Natural killer cell (primary cell): ENCODE measurements around the gene PYGB. TPM values are rescaled to one million over a fixed set of nuclear protein-coding genes. Genes with fewer than 3 reads are reported as not detected.

Experiments
- ATAC-seq, 3 donors: fragments of 150-1000 bp in 2 of 3; fragments of 200-7000 bp in 1 of 3; cut with Tn5 transposase; 1 replicate in 1 of 3; 2 replicates in 2 of 3; pipeline ENCODE4 v1.10.0; 2021; ENCODE audit warnings: mild to moderate bottlenecking in 2 of 3, moderate library complexity in 2 of 3
- DNase-seq, 2 donors: peaks; one replicate each; pipeline versions ENCODE4 v3.0.0 to v3.0.0-alpha.2; 2013 to 2021; ENCODE audit warnings: mixed read lengths in 1 of 2
- H3K27ac ChIP-seq: one replicate; pipeline ENCODE4 v1.5.1; 2013; ENCODE audit warnings: mild to moderate bottlenecking, low read length
- H3K27me3 ChIP-seq: one replicate; pipeline ENCODE4 v1.6.1; 2013; ENCODE audit warnings: low read length; ENCODE audit not compliant: control insufficient read depth, insufficient read depth
- H3K36me3 ChIP-seq: one replicate; pipeline ENCODE4 v1.6.1; 2013; ENCODE audit warnings: low read length; ENCODE audit not compliant: control insufficient read depth, insufficient read depth
- H3K4me1 ChIP-seq: one replicate; pipeline ENCODE4 v1.6.1; 2013; ENCODE audit warnings: low read length; ENCODE audit not compliant: control insufficient read depth, insufficient read depth
- H3K4me3 ChIP-seq: one replicate; pipeline ENCODE4 v1.5.1; 2013; ENCODE audit warnings: low read length
- H3K9me3 ChIP-seq: one replicate; pipeline ENCODE4 v1.6.1; 2013; ENCODE audit warnings: low read length; ENCODE audit not compliant: control insufficient read depth, insufficient read depth
- H3K27ac Mint-ChIP-seq, 2 donors: one replicate each; pipeline ENCODE4 v1.8.0; 2022; ENCODE audit warnings: mild to moderate bottlenecking in 2 of 2, mixed read lengths in 2 of 2, moderate library complexity in 1 of 2
- H3K27me3 Mint-ChIP-seq, 2 donors: one replicate each; pipeline ENCODE4 v1.8.0; 2022; ENCODE audit warnings: low read depth in 2 of 2, mixed read lengths in 2 of 2
- H3K36me3 Mint-ChIP-seq: one replicate; pipeline ENCODE4 v1.8.0; 2022; ENCODE audit warnings: mixed read lengths
- H3K4me1 Mint-ChIP-seq, 2 donors: one replicate each; pipeline ENCODE4 v1.8.0; 2022; ENCODE audit warnings: mixed read lengths in 2 of 2
- H3K4me3 Mint-ChIP-seq: one replicate; pipeline ENCODE4 v1.8.0; 2022; ENCODE audit warnings: mild to moderate bottlenecking, moderate library complexity, mixed read lengths
- H3K9me3 Mint-ChIP-seq, 2 donors: one replicate each; pipeline ENCODE4 v1.8.0; 2022; ENCODE audit warnings: mixed read lengths in 2 of 2
- CTCF ChIP-seq: fragments of 200-600 bp; IDR thresholded peaks from one replicate; pipeline ENCODE4 v1.8.0; 2022; ENCODE audit warnings: antibody characterized with exemption
- WGBS: methylation state at CpG from one replicate; pipeline ENCODE4 v1.1.7; 2013; ENCODE audit warnings: missing lambda C conversion rate; ENCODE audit not compliant: insufficient coverage; 5-methylcytosine and 5-hydroxymethylcytosine counted together
- intact Hi-C: fragments of 100-400 bp; cut with micrococcal nuclease; formaldehyde crosslinking; loops from one replicate; pipeline ENCODE4 v1.14.2; 2022
- total RNA-seq, 4 donors: library from RNA; stranded (reverse); fragments of 120-200 nt in 1 of 4; gene quantifications; one replicate each; pipeline versions ENCODE4 v1.2.3 to v1.2.4, GENCODE V29; 2013 to 2022

The PYGB gene
- total RNA-seq, 3 donors from 2014 or later (not counting 1 experiment from before 2014, with no cell fraction given), result 39.4 to 55.4 (median 47.0) TPM

- H3K27ac ChIP-seq, result no peak overlapping the region
- H3K27ac Mint-ChIP-seq, result no peak overlapping the region
- DNase-seq (no peak), ATAC-seq (no peak)
- 79% methylated on average over 15 of the region's 15 CpGs for WGBS
- H3K9me3 Mint-ChIP-seq, result no peaks in the 10 kb centered on the region
- TF ChIP-seq CTCF, result no peak
- H3K27me3 ChIP-seq, result no peaks in the 10 kb centered on the region
- no peaks in the 10 kb centered on the region for H3K36me3 ChIP-seq
- no peak overlapping the region for H3K4me3 Mint-ChIP-seq
- intact Hi-C loops, result no loop called here
- H3K9me3 ChIP-seq, result no peaks in the 10 kb centered on the region
- no peaks in the 10 kb centered on the region for H3K4me1 ChIP-seq
- peaks cover 0 to 8% of the 10 kb centered on the region in 2 donors for H3K4me1 Mint-ChIP-seq
- H3K27me3 Mint-ChIP-seq, result peaks cover 20 to 23% of the 10 kb centered on the region in 2 donors
- H3K36me3 Mint-ChIP-seq, result no peaks in the 10 kb centered on the region
- no peak overlapping the region for H3K4me3 ChIP-seq
These were observed 11.2 kb upstream of the PYGB start for GRCh38 chr20:25236450-25237304.

GRCh38 chr20:25237610-25238318 is 10.1 kb upstream of the PYGB start:
- Mint-ChIP-seq H3K27me3 (peaks cover 29 to 32% of the 10 kb centered on the region in 2 donors), H3K36me3 (no peaks in the 10 kb centered on the region), H3K9me3 (no peaks in the 10 kb centered on the region), H3K4me1 (peaks cover 0 to 8% of the 10 kb centered on the region in 2 donors), H3K4me3 (no peak overlapping the region), H3K27ac (no peak overlapping the region)
- no peak overlapping the region for H3K27ac ChIP-seq
- intact Hi-C loops, result no loop called here
- H3K4me1 ChIP-seq, result no peaks in the 10 kb centered on the region
- DNase-seq (peak in 1 of 2 donors; percentile 19), ATAC-seq (peak; percentile 30 to 53 (median 50))
- H3K36me3 ChIP-seq, result no peaks in the 10 kb centered on the region
- no peaks in the 10 kb centered on the region for H3K27me3 ChIP-seq
- H3K9me3 ChIP-seq, result no peaks in the 10 kb centered on the region
- WGBS, result 68% methylated on average over 9 of the region's 10 CpGs
- H3K4me3 ChIP-seq, result no peak overlapping the region
- TF ChIP-seq CTCF, result no peak

- H3K27me3 Mint-ChIP-seq, result peaks cover 32% of the 10 kb centered on the region in 2 donors
- H3K36me3 Mint-ChIP-seq, result no peaks in the 10 kb centered on the region
- no peak for TF ChIP-seq CTCF
- no peak for ATAC-seq
- no peak overlapping the region for H3K4me3 Mint-ChIP-seq
- no peaks in the 10 kb centered on the region for H3K9me3 Mint-ChIP-seq
- H3K27ac Mint-ChIP-seq, result no peak overlapping the region
- H3K36me3 ChIP-seq, result no peaks in the 10 kb centered on the region
- no peaks in the 10 kb centered on the region for H3K27me3 ChIP-seq
- no peaks in the 10 kb centered on the region for H3K4me1 ChIP-seq
- 90% methylated on average over 12 of the region's 12 CpGs for WGBS
- no peak for DNase-seq
- H3K9me3 ChIP-seq, result no peaks in the 10 kb centered on the region
- no peak overlapping the region for H3K4me3 ChIP-seq
- no peak overlapping the region for H3K27ac ChIP-seq
- intact Hi-C loops, result no loop called here
- H3K4me1 Mint-ChIP-seq, result peaks cover 0 to 8% of the 10 kb centered on the region in 2 donors
These were observed 9.4 kb upstream of the PYGB start for GRCh38 chr20:25238319-25239037.
